ENCODE measurements around the gene HSD17B1. TPM values are rescaled to one million over a fixed set of nuclear protein-coding genes. Genes with fewer than 3 reads are reported as not detected.

Gene HSD17B1
- total and polyA plus RNA-seq, 2 of the 13 experiments (the other 11 are each of a cell fraction or from before 2014, with no cell fraction given), result 0.54 to 0.93 TPM

GRCh38 chr17:42536048-42536371 lies 16.7 kb upstream of the HSD17B1 start, which contains the start of gene NAGLU (continued):
- TF ChIP-seq ZNF639 (CRISPR knock-in tag; conservative IDR thresholded peaks at IDR 0.05) (0 out of 2 replicates have a peak, but pooled peaks have one; percentile 32), ZNF644 (CRISPR knock-in tag; IDR thresholded peaks at IDR 0.05; ENCODE audit: low read depth) (no peak), THRA (CRISPR knock-in tag; IDR thresholded peaks at IDR 0.05; ENCODE audit: borderline replicate concordance) (peak; percentile 72), KMT2B (CRISPR knock-in tag; IDR thresholded peaks at IDR 0.05) (peak; percentile 81), BRCA1 (CRISPR knock-in tag; IDR thresholded peaks at IDR 0.05) (0 out of 2 replicates have a peak, but pooled peaks have one; percentile 39), SCMH1 (CRISPR knock-in tag; IDR thresholded peaks at IDR 0.05; ENCODE audit: borderline replicate concordance) (no peak), KDM5B (CRISPR knock-in tag; IDR thresholded peaks at IDR 0.05; ENCODE audit: borderline replicate concordance) (peak; percentile 51; the same call in 1 of the 2 replicates), PLRG1 (conservative IDR thresholded peaks at IDR 0.05) (no peak), ZFYVE20 (CRISPR knock-in tag; IDR thresholded peaks at IDR 0.05; ENCODE audit: borderline replicate concordance, low read depth) (0 out of 2 replicates have a peak, but pooled peaks have one; percentile 75), IRF2 (CRISPR knock-in tag; IDR thresholded peaks at IDR 0.05) (peak; percentile 71), SP5 (CRISPR knock-in tag; IDR thresholded peaks at IDR 0.05; ENCODE audit: borderline replicate concordance, low read depth) (peak; percentile 54; the same call in 1 of the 2 replicates), HOXA9 (CRISPR knock-in tag; IDR thresholded peaks at IDR 0.05; ENCODE audit: borderline replicate concordance) (no peak), SSRP1 (CRISPR knock-in tag; IDR thresholded peaks at IDR 0.05) (no peak), ZNF274 (CRISPR knock-in tag; IDR thresholded peaks at IDR 0.05) (peak; percentile 80; the same call in 1 of the 2 replicates), RARA (CRISPR knock-in tag; IDR thresholded peaks at IDR 0.05) (peak; percentile 80), ZFX (CRISPR knock-in tag; IDR thresholded peaks at IDR 0.05; ENCODE audit: low read depth) (0 out of 2 replicates have a peak, but pooled peaks have one; percentile 10)
- TF ChIP-seq, protein P1, sequence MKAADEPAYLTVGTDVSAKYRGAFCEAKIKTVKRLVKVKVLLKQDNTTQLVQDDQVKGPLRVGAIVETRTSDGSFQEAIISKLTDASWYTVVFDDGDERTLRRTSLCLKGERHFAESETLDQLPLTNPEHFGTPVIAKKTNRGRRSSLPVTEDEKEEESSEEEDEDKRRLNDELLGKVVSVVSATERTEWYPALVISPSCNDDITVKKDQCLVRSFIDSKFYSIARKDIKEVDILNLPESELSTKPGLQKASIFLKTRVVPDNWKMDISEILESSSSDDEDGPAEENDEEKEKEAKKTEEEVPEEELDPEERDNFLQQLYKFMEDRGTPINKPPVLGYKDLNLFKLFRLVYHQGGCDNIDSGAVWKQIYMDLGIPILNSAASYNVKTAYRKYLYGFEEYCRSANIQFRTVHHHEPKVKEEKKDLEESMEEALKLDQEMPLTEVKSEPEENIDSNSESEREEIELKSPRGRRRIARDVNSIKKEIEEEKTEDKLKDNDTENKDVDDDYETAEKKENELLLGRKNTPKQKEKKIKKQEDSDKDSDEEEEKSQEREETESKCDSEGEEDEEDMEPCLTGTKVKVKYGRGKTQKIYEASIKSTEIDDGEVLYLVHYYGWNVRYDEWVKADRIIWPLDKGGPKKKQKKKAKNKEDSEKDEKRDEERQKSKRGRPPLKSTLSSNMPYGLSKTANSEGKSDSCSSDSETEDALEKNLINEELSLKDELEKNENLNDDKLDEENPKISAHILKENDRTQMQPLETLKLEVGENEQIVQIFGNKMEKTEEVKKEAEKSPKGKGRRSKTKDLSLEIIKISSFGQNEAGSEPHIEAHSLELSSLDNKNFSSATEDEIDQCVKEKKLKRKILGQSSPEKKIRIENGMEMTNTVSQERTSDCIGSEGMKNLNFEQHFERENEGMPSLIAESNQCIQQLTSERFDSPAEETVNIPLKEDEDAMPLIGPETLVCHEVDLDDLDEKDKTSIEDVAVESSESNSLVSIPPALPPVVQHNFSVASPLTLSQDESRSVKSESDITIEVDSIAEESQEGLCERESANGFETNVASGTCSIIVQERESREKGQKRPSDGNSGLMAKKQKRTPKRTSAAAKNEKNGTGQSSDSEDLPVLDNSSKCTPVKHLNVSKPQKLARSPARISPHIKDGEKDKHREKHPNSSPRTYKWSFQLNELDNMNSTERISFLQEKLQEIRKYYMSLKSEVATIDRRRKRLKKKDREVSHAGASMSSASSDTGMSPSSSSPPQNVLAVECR (CRISPR knock-in tag; IDR thresholded peaks at IDR 0.05; ENCODE audit: borderline replicate concordance), result peak; percentile 79; the same call in 1 of the 2 replicates
- TF ChIP-seq, protein P2, sequence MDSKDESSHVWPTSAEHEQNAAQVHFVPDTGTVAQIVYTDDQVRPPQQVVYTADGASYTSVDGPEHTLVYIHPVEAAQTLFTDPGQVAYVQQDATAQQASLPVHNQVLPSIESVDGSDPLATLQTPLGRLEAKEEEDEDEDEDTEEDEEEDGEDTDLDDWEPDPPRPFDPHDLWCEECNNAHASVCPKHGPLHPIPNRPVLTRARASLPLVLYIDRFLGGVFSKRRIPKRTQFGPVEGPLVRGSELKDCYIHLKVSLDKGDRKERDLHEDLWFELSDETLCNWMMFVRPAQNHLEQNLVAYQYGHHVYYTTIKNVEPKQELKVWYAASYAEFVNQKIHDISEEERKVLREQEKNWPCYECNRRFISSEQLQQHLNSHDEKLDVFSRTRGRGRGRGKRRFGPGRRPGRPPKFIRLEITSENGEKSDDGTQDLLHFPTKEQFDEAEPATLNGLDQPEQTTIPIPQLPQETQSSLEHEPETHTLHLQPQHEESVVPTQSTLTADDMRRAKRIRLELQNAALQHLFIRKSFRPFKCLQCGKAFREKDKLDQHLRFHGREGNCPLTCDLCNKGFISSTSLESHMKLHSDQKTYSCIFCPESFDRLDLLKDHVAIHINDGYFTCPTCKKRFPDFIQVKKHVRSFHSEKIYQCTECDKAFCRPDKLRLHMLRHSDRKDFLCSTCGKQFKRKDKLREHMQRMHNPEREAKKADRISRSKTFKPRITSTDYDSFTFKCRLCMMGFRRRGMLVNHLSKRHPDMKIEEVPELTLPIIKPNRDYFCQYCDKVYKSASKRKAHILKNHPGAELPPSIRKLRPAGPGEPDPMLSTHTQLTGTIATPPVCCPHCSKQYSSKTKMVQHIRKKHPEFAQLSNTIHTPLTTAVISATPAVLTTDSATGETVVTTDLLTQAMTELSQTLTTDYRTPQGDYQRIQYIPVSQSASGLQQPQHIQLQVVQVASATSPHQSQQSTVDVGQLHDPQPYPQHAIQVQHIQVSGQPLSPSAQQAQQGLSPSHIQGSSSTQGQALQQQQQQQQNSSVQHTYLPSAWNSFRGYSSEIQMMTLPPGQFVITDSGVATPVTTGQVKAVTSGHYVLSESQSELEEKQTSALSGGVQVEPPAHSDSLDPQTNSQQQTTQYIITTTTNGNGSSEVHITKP (CRISPR knock-in tag; IDR thresholded peaks at IDR 0.05; ENCODE audit: low read depth), result no peak
- TF ChIP-seq, protein P3, sequence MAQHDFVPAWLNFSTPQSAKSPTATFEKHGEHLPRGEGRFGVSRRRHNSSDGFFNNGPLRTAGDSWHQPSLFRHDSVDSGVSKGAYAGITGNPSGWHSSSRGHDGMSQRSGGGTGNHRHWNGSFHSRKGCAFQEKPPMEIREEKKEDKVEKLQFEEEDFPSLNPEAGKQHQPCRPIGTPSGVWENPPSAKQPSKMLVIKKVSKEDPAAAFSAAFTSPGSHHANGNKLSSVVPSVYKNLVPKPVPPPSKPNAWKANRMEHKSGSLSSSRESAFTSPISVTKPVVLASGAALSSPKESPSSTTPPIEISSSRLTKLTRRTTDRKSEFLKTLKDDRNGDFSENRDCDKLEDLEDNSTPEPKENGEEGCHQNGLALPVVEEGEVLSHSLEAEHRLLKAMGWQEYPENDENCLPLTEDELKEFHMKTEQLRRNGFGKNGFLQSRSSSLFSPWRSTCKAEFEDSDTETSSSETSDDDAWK (CRISPR knock-in tag; IDR thresholded peaks at IDR 0.05), result no peak
